HL-60 (cell line): ENCODE results near the gene OR5AP2.

Experiments used
- GABPA ChIP-seq: IDR thresholded peaks from 2 replicates; pipeline ENCODE4 v1.6.1; 2012; ENCODE audit warnings: low read depth
- POLR2AphosphoS5 ChIP-seq: IDR thresholded peaks from 2 replicates; pipeline ENCODE4 v1.6.1; 2012; ENCODE audit warnings: low read depth
- REST ChIP-seq: IDR thresholded peaks from 2 replicates; pipeline ENCODE4 v1.6.1; 2012; ENCODE audit warnings: low read depth; ENCODE audit not compliant: insufficient replicate concordance
- SPI1 ChIP-seq: IDR thresholded peaks from 2 replicates; pipeline ENCODE4 v1.6.1; 2012; ENCODE audit warnings: low read depth, mild to moderate bottlenecking, borderline replicate concordance
- TF ChIP-seq, protein P1 (sequence below): IDR thresholded peaks from one replicate; pipeline ENCODE4 v1.5.1; 2011; ENCODE audit warnings: low read length, control low read depth, inconsistent platforms; ENCODE audit not compliant: insufficient read depth

- TF ChIP-seq, protein P1, sequence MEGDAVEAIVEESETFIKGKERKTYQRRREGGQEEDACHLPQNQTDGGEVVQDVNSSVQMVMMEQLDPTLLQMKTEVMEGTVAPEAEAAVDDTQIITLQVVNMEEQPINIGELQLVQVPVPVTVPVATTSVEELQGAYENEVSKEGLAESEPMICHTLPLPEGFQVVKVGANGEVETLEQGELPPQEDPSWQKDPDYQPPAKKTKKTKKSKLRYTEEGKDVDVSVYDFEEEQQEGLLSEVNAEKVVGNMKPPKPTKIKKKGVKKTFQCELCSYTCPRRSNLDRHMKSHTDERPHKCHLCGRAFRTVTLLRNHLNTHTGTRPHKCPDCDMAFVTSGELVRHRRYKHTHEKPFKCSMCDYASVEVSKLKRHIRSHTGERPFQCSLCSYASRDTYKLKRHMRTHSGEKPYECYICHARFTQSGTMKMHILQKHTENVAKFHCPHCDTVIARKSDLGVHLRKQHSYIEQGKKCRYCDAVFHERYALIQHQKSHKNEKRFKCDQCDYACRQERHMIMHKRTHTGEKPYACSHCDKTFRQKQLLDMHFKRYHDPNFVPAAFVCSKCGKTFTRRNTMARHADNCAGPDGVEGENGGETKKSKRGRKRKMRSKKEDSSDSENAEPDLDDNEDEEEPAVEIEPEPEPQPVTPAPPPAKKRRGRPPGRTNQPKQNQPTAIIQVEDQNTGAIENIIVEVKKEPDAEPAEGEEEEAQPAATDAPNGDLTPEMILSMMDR: no peak
- TF ChIP-seq POLR2AphosphoS5: no peak
- no peak for TF ChIP-seq REST
- no peak for TF ChIP-seq GABPA
- no peak for TF ChIP-seq SPI1
Measured at GRCh38 chr11:56670984-56671383, 28.7 kb upstream of the OR5AP2 start.
